Prostate gland (tissue), 2 donors: ENCODE measurements around the gene MYZAP.

Source experiments
- POLR2A ChIP-seq: fragments of 450-650 bp; IDR thresholded peaks from one replicate; pipeline ENCODE4 v1.6.1; 2016; ENCODE audit warnings: antibody characterized with exemption, mild to moderate bottlenecking
- POLR2AphosphoS5 ChIP-seq: sonication (generic); formaldehyde crosslinking; IDR thresholded peaks from one replicate; pipeline ENCODE4 v1.6.1; 2017; ENCODE audit warnings: antibody characterized with exemption
- TF ChIP-seq, protein P1 (sequence below), 4 experiments: fragments of 200-600 bp in 2 of 4; fragments of 450-650 bp in 2 of 4; sonication (generic) in 2 of 4; IDR thresholded peaks; 1 replicate in 3 of 4; 2 replicates in 1 of 4; pipeline ENCODE4 v1.5.1; 2016 to 2019; ENCODE audit warnings: antibody characterized with exemption in 4 of 4, mild to moderate bottlenecking in 2 of 4, moderate library complexity in 2 of 4

DNA sequence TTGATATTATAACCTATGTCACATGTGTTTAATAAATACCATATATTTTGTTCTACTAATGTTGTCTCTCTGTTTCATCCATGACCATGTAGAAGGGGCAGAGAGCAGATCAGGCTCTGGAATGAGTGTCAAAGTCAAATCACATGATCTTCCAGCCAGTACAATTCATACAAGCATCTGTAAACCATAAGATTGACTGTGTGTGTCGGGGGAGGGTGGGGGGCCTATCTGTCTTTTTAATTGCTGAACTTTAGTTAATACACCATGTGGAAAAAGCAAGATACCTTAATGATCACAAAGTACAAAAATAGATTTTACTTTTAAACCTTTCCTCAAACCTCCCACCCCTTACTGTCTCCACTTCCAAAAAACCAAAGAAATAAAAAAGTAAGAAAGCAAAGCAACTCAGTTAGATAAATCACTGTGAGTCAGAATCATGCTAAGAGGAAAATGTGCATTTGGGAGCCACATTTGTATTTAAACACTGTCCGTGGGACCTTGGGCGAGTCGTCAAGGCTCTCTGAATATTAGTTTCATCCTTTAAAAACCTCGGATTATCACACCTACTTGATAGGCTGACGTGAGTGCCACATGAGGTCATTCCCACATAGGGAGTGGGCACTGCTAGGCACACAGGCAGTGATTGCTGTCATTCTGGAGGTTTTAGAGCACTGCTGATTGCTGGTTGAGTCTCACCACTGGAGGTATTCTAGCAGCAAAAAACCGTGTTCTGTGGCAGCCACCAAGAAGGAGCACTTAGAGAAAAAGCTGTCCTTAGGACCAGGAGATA is 93.8 kb downstream of the MYZAP start:
- no peak for TF ChIP-seq POLR2A
- TF ChIP-seq, protein P1, sequence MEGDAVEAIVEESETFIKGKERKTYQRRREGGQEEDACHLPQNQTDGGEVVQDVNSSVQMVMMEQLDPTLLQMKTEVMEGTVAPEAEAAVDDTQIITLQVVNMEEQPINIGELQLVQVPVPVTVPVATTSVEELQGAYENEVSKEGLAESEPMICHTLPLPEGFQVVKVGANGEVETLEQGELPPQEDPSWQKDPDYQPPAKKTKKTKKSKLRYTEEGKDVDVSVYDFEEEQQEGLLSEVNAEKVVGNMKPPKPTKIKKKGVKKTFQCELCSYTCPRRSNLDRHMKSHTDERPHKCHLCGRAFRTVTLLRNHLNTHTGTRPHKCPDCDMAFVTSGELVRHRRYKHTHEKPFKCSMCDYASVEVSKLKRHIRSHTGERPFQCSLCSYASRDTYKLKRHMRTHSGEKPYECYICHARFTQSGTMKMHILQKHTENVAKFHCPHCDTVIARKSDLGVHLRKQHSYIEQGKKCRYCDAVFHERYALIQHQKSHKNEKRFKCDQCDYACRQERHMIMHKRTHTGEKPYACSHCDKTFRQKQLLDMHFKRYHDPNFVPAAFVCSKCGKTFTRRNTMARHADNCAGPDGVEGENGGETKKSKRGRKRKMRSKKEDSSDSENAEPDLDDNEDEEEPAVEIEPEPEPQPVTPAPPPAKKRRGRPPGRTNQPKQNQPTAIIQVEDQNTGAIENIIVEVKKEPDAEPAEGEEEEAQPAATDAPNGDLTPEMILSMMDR (IDR thresholded peaks at IDR 0.05) = no peak
- TF ChIP-seq POLR2AphosphoS5 = no peak
